Adrenal gland (tissue), 12 donors: ENCODE data around the gene TES. TPM values are rescaled to one million over a fixed set of nuclear protein-coding genes. Genes with fewer than 3 reads are reported as not detected.

Experiments used
- DNase-seq, 7 donors: peaks; one replicate each; pipeline ENCODE4 v3.0.0-alpha.2; 2019 to 2020
- H3K27ac ChIP-seq, 5 donors: fragments of 200-600 bp; sonication (generic) in 4 of 5; 1 replicate in 3 of 5; 2 replicates in 2 of 5; pipeline versions ENCODE4 v1.5.1 to v1.8.0; 2016 to 2020; ENCODE audit warnings: mild to moderate bottlenecking in 1 of 5
- H3K27me3 ChIP-seq: fragments of 200-600 bp; 2 replicates; pipeline ENCODE4 v1.8.0; 2021
- H3K36me3 ChIP-seq, 2 donors: fragments of 200-600 bp; replicated peaks in 1 of 2; 1 replicate in 1 of 2; 2 replicates in 1 of 2; pipeline versions ENCODE4 v1.5.1 to v1.8.0; 2018 to 2022
- H3K4me1 ChIP-seq, 2 donors: fragments of 200-600 bp; replicated peaks in 1 of 2; 1 replicate in 1 of 2; 2 replicates in 1 of 2; pipeline versions ENCODE4 v1.5.1 to v1.8.0; 2018 to 2021
- H3K4me3 ChIP-seq, 4 donors: fragments of 200-600 bp; sonication (generic) in 3 of 4; one replicate each; pipeline ENCODE4 v1.5.1; 2016 to 2018
- H3K9me3 ChIP-seq, 3 donors: fragments of 200-600 bp; sonication (generic) in 1 of 3; replicated peaks in 1 of 3; 1 replicate in 2 of 3; 2 replicates in 1 of 3; pipeline versions ENCODE4 v1.5.1 to v1.8.0; 2016 to 2021
- CTCF ChIP-seq, 6 experiments: fragments of 450-650 bp in 4 of 6; fragments of 200-600 bp in 2 of 6; sonication (generic) in 1 of 6; IDR thresholded peaks; 1 replicate in 5 of 6; 2 replicates in 1 of 6; pipeline versions ENCODE4 v1.5.1 to v1.8.0; 2016 to 2021; ENCODE audit warnings: antibody characterized with exemption in 6 of 6, mild to moderate bottlenecking in 2 of 6, moderate library complexity in 1 of 6
- POLR2A ChIP-seq, 2 donors: fragments of 450-650 bp; IDR thresholded peaks; one replicate each; pipeline ENCODE4 v1.6.1; 2017; ENCODE audit warnings: antibody characterized with exemption in 2 of 2, mild to moderate bottlenecking in 2 of 2, moderate library complexity in 1 of 2
- WGBS, 4 donors: extraction: QIAGEN DNeasy Blood & Tissue Kit in 2 of 4; methylation state at CpG; one replicate each; pipeline versions ENCODE4 v1.1.5 to v1.1.7; 2013 to 2017; 5-methylcytosine and 5-hydroxymethylcytosine counted together
- intact Hi-C, 2 donors: fragments of 100-400 bp; cut with DNase I; formaldehyde crosslinking; loops; one replicate each; pipeline versions ENCODE4 v1.14.1 to v1.15.0; 2022 to 2023
- polyA plus RNA-seq, 3 donors: library from polyadenylated mRNA; stranded (reverse); fragments of 200-250 nt in 2 of 3; fragments of 350-450 nt in 1 of 3; fragmentation: Illumina TruSeq in 1 of 3; extraction: RNeasy Lipid Tissue Mini Kit (QIAGEN cat#74804) in 1 of 3; gene quantifications; one replicate each; pipeline ENCODE4 v1.2.3, GENCODE V29; 2013 to 2014
- total RNA-seq, 9 donors: library from RNA; depleted of rRNA in 4 of 9; stranded (reverse); fragments of >200 nt in 4 of 9; fragments of 120-200 nt in 1 of 9; fragmentation: NEBNext Ultra II Directional in 1 of 9; extraction: Animal tissue kit (Norgen Biotek cat#: 25700) in 1 of 9; gene quantifications; one replicate each; pipeline versions ENCODE4 v1.1.0 to v1.2.4, GENCODE V29; 2013 to 2023
- donor health status: healthy with polysubstance abuse.
- donor health status: Bipolar disorder and iron deficiency.
- donor health status: DM: yes; HTN: yes; CAD: no.
- donor health status: DM: no; HTN: no; CAD: no.
- donor health status: DM: no; HTN: no; CAD: no.
- donor health status: DM: yes; HTN: yes; CAD: no.

TES gene
- total and polyA plus RNA-seq, 12 donors: 3.9 to 21.8 (median 12.5) TPM

GRCh38 chr7:116259156-116259870 lies 49.0 kb downstream of the TES start:
- intact Hi-C loops: loop anchor here (5.0 to 10.0 kb wide), 3 partner anchors 328 to 555 kb away; no protein-coding TSS in a partner anchor
- Histone ChIP-seq H3K27me3 (peaks cover 1% of the 10 kb centered on the region), H3K27ac (no peak overlapping the region), H3K9me3 (no peaks in the 10 kb centered on the region), H3K4me3 (no peak overlapping the region), H3K4me1 (peaks cover 0 to 3% of the 10 kb centered on the region in 2 donors), H3K36me3 (no peaks in the 10 kb centered on the region)
- 74 to 80% (median 77%) methylated on average over 5 of the region's 5 CpGs for WGBS, 4 donors
- TF ChIP-seq POLR2A (IDR thresholded peaks at IDR 0.05) (no peak), CTCF (IDR thresholded peaks at IDR 0.05) (no peak)
- DNase-seq: no peak

- Histone ChIP-seq H3K27ac (no peak overlapping the region), H3K9me3 (no peaks in the 10 kb centered on the region), H3K27me3 (peaks cover 4% of the 10 kb centered on the region), H3K4me3 (no peak overlapping the region), H3K36me3 (no peaks in the 10 kb centered on the region), H3K4me1 (peaks cover 0 to 3% of the 10 kb centered on the region in 2 donors)
- 86 to 94% (median 93%) methylated on average over 5 of the region's 5 CpGs for WGBS, 4 donors
- intact Hi-C loops: loop anchor here (5.0 to 10.0 kb wide), 5 partner anchors 265 to 555 kb away; partner anchors contain the start of gene CAV1 (in 2 of the 2)
- TF ChIP-seq POLR2A (IDR thresholded peaks at IDR 0.05): no peak
- no peak for DNase-seq
These were observed 49.6 kb downstream of the TES start for GRCh38 chr7:116259871-116260440.

GRCh38 chr7:116261904-116262303 lies 51.6 kb downstream of the TES start:
- intact Hi-C loops: loop anchor here (5.0 to 10.0 kb wide), 3 partner anchors 263 to 325 kb away; partner anchors contain the start of gene CAV1 (in 2 of the 2)
- TF ChIP-seq POLR2A (IDR thresholded peaks at IDR 0.05): no peak
- no peak for TF ChIP-seq CTCF (IDR thresholded peaks at IDR 0.05)
- 81 to 88% (median 85%) methylated on average over 3 of the region's 3 CpGs for WGBS, 4 donors
- DNase-seq: no peak
- no peak overlapping the region for H3K4me3 ChIP-seq
- peaks cover 0 to 3% of the 10 kb centered on the region in 2 donors for H3K4me1 ChIP-seq
- no peak overlapping the region for H3K27ac ChIP-seq
- no peaks in the 10 kb centered on the region for H3K9me3 ChIP-seq
- H3K27me3 ChIP-seq: peaks cover 4% of the 10 kb centered on the region
- no peaks in the 10 kb centered on the region for H3K36me3 ChIP-seq

- peaks cover 4% of the 10 kb centered on the region for H3K27me3 ChIP-seq
- TF ChIP-seq POLR2A (IDR thresholded peaks at IDR 0.05) (no peak), CTCF (IDR thresholded peaks at IDR 0.05) (no peak)
- H3K4me1 ChIP-seq: no peaks in the 10 kb centered on the region
- no peak overlapping the region for H3K4me3 ChIP-seq
- H3K36me3 ChIP-seq: no peaks in the 10 kb centered on the region
- intact Hi-C loops: loop anchor here in 1 of 2 donors (10.0 kb wide), 1 partner anchor 259 kb away; the partner anchor contains the start of gene CAV1
- H3K27ac ChIP-seq: no peak overlapping the region
- no peak for DNase-seq
- H3K9me3 ChIP-seq: no peaks in the 10 kb centered on the region
- 70 to 90% (median 89%) methylated on average over 3 of the region's 3 CpGs for WGBS, 4 donors
These were observed 55.5 kb downstream of the TES start for GRCh38 chr7:116265881-116266280.
